Effector memory CD8-positive, alpha-beta T cell (primary cell): ENCODE data around the gene CEP76.

Experiments
- ATAC-seq: fragments of 150-1000 bp; cut with Tn5 transposase; replicated peaks from 2 replicates; pipeline ENCODE4 v1.10.0; 2021; ENCODE audit warnings: mild to moderate bottlenecking, moderate library complexity
- DNase-seq, 3 experiments: peaks; one replicate each; pipeline ENCODE4 v3.0.0; 2021
- H3K27ac Mint-ChIP-seq, 2 donors: one replicate each; pipeline ENCODE4 v1.8.0; 2022; ENCODE audit warnings: mild to moderate bottlenecking in 2 of 2, mixed read lengths in 2 of 2, moderate library complexity in 2 of 2
- H3K27me3 Mint-ChIP-seq, 2 donors: one replicate each; pipeline ENCODE4 v1.8.0; 2022; ENCODE audit warnings: mixed read lengths in 2 of 2
- H3K36me3 Mint-ChIP-seq: one replicate; pipeline ENCODE4 v1.8.0; 2022; ENCODE audit warnings: mild to moderate bottlenecking, moderate library complexity, mixed read lengths; ENCODE audit not compliant: insufficient read depth
- H3K4me1 Mint-ChIP-seq, 2 donors: one replicate each; pipeline ENCODE4 v1.8.0; 2022; ENCODE audit warnings: low read depth in 2 of 2, mixed read lengths in 2 of 2
- H3K4me3 Mint-ChIP-seq, 2 donors: one replicate each; pipeline ENCODE4 v1.8.0; 2022; ENCODE audit warnings: mild to moderate bottlenecking in 2 of 2, mixed read lengths in 2 of 2, moderate library complexity in 2 of 2
- H3K9me3 Mint-ChIP-seq, 2 donors: one replicate each; pipeline ENCODE4 v1.8.0; 2022; ENCODE audit warnings: mixed read lengths in 2 of 2

Gene CEP76

DNA sequence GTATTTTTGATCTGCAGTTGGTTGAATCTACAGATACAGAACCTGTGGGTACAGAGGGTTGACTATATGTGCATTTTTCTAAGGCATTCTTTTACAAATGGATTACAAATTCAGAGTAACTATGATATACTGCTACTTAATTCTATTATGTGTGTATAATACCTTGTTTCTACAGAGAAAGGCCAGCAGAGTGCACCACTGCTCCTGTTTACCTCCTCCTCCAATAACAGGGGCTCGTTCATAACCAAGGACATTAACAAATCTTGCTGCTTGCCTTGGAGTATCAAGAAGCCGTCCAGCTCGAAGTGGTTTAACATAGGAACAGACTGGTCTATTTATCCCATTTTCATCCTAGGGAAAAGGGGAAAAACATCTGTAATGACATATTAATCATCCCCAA is 16.4 kb downstream of the CEP76 start:
- no peaks in the 10 kb centered on the region for H3K9me3 Mint-ChIP-seq

DNA sequence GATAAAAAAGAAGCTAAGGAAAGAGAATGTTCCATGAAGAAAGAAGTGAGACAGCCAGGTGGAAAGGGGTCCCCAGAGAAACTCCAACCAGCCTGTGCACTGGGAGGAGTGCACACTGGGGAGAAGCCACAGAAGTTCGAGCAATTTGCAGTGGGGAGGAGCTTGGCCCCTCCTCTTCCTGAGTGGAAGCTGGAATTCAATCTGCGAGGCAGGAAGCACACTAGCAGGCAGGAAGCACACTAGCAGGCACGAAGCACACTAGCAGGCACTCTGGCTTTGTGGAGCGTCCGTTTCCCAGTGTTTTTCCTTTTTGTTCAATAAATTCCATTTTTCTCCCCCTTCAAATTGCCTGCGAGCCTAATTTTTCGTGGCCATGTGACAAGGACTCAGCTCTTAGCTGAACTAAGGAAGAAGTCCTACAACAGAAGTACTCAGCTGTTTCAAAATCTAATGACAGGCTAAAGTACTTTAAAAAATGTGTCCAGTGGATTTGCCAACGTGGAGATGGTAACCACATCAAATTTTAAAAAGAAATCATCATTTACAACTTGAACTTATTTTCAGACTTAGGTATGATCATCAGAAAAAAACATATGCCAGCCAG is 23.2 kb downstream of the CEP76 start:
- H3K27ac Mint-ChIP-seq, result peak overlapping the region; percentile 36 to 72
- H3K9me3 Mint-ChIP-seq, result no peaks in the 10 kb centered on the region
- H3K4me3 Mint-ChIP-seq, result no peak overlapping the region
- H3K27me3 Mint-ChIP-seq, result no peaks in the 10 kb centered on the region
- peaks cover 3 to 5% of the 10 kb centered on the region in 2 donors for H3K4me1 Mint-ChIP-seq
- H3K36me3 Mint-ChIP-seq, result peaks cover 56% of the 10 kb centered on the region
- DNase-seq (no peak), ATAC-seq (no peak)

More for the DNA sequence above, 16.4 kb downstream of the CEP76 start:
- H3K36me3 Mint-ChIP-seq, result peaks cover 17% of the 10 kb centered on the region
- no peak for ATAC-seq
- no peak overlapping the region for H3K4me3 Mint-ChIP-seq
- H3K27ac Mint-ChIP-seq, result no peak overlapping the region
- H3K4me1 Mint-ChIP-seq, result no peaks in the 10 kb centered on the region
- no peak for DNase-seq
- no peaks in the 10 kb centered on the region for H3K27me3 Mint-ChIP-seq

GRCh38 chr18:12668041-12668440 is 34.5 kb downstream of the CEP76 start:
- H3K9me3 Mint-ChIP-seq, result no peaks in the 10 kb centered on the region

DNA sequence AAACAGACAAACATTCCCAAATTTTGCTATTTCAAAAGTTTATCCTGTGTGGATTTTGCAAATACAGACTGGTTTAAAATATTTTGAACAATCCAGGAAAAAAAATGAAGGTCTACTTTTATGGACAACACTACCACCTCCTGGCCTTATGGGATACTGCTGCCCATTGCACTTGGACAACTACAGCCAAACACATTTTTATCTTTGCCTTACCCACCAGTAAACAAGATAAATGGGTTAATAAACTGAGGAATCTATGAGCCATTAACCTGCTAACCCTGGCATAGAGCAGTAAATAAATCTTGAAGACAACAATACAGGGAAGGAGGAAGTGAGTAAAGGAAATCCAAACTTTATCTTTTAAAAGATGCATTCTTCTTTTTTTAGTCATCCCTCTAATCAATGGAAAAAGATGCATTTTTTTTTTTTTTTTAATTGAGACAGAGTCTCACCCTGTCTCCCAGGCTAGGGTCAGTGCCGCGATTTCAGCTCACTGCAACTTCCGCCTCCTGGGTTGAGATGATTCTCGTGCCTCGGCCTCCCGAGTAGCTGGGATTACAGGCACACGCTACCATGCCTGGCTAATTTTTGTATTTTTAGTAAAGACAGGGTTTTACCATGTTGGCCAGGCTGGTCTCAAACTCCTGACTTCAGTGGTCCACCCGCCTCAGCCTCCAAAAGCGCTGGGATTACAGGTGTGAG is 42.5 kb downstream of the CEP76 start:
- H3K9me3 Mint-ChIP-seq, result no peaks in the 10 kb centered on the region
- peak overlapping the region in 1 of 2 donors; percentile 1 for H3K4me3 Mint-ChIP-seq
- H3K27ac Mint-ChIP-seq, result no peak overlapping the region
- ATAC-seq (peak; percentile 31), DNase-seq (peak; percentile 19 to 40 (median 31))
- H3K4me1 Mint-ChIP-seq, result peaks cover 7 to 8% of the 10 kb centered on the region in 2 donors
- peaks cover 2% of the 10 kb centered on the region for H3K36me3 Mint-ChIP-seq
- H3K27me3 Mint-ChIP-seq, result no peaks in the 10 kb centered on the region

More at GRCh38 chr18:12668041-12668440, 34.5 kb downstream of the CEP76 start:
- H3K4me3 Mint-ChIP-seq, result no peak overlapping the region
- no peak overlapping the region for H3K27ac Mint-ChIP-seq
- H3K4me1 Mint-ChIP-seq, result no peaks in the 10 kb centered on the region
- DNase-seq, result no peak
- H3K36me3 Mint-ChIP-seq, result peaks cover 22% of the 10 kb centered on the region
- no peak for ATAC-seq
- no peaks in the 10 kb centered on the region for H3K27me3 Mint-ChIP-seq

GRCh38 chr18:12658426-12659138 is 43.9 kb downstream of the CEP76 start:
- ATAC-seq, result peak; percentile 38
- Mint-ChIP-seq H3K9me3 (no peaks in the 10 kb centered on the region), H3K4me3 (peak overlapping the region; percentile 72 to 78), H3K27me3 (no peaks in the 10 kb centered on the region), H3K27ac (peak overlapping the region in 1 of 2 donors; percentile 20), H3K4me1 (peaks cover 7 to 8% of the 10 kb centered on the region in 2 donors), H3K36me3 (peaks cover 2% of the 10 kb centered on the region)
- peak in 2 of 3 experiments; percentile 5 to 14 for DNase-seq

DNA sequence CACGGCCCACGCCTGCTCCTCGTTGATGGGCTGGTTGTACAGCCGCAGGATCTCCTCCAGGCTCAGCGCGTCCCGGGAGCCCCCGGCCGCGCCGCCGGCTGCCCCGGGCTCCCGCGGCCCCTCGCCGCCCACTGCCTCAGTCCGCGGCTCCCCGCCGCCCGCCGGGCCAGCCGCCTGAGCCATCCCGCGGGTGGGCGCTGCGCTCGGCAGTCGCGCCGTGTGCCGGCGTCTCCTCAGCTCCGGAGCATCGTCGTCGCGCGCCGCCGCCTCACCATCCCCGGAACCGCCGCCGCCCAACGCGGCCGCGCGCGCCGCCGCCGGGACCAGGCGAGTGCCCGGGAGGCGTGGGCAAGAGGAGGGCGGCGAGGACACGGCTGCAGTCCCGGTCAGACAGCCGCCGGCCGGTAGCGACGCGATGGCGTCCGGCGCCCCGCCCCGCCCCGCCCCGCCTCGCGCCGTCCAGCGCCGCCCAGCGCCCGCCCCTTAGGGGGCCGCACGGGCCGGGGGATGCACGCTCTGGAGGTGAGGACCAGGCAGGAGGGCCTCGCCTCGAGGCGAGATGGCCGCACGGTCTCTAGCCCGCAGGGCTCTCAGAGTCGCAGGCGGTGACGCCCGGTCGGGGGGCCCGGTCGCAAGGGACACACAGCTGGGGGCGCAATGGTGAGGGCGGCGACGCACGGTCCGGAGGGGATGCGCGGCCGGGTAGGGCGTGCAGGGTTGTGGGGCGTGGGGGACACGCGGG is 44.7 kb downstream of the CEP76 start, which contains the start of gene SPIRE1:
SPIRE1 (minus strand) TSS at position 424 of the 742 bp plus-strand sequence; CDS start at position 183, 241 bp downstream.
- peaks cover 7 to 8% of the 10 kb centered on the region in 2 donors for H3K4me1 Mint-ChIP-seq
- no peaks in the 10 kb centered on the region for H3K9me3 Mint-ChIP-seq
- H3K4me3 Mint-ChIP-seq, result peak within 1 kb of the TSS; percentile 72 to 80
- H3K36me3 Mint-ChIP-seq, result peaks cover 2% of the 10 kb centered on the region
- peak within 1 kb of the TSS; percentile 20 to 75 for H3K27ac Mint-ChIP-seq
- ATAC-seq (peak; percentile 61), DNase-seq (peak; percentile 9 to 21 (median 20))
- no peaks in the 10 kb centered on the region for H3K27me3 Mint-ChIP-seq

- ATAC-seq (peak; percentile 68), DNase-seq (peak; percentile 2 to 8 (median 4))
- H3K9me3 Mint-ChIP-seq, result no peaks in the 10 kb centered on the region
- H3K27me3 Mint-ChIP-seq, result no peaks in the 10 kb centered on the region
- peak overlapping the region; percentile 63 to 80 for H3K4me3 Mint-ChIP-seq
- H3K4me1 Mint-ChIP-seq, result peaks cover 7 to 8% of the 10 kb centered on the region in 2 donors
- peaks cover 2% of the 10 kb centered on the region for H3K36me3 Mint-ChIP-seq
- H3K27ac Mint-ChIP-seq, result peak overlapping the region in 1 of 2 donors; percentile 75
These were observed 45.4 kb downstream of the CEP76 start for GRCh38 chr18:12656938-12657683.

DNA sequence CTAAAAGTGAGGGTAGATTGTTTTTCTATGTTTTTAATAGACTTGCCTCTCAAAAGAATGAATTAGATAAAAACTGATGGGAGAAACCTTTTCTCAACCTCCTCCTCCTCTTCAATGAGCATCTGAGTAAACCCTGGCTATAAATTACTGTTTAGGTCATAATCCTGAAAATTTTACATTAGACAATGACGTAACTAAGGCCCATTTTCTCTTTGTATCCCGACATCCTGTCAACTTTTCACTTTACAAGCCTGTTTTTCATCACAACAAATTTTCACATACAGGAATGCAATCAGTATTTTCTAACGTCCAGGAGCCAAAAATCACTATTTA is 46.0 kb downstream of the CEP76 start:
- DNase-seq, result no peak
- Mint-ChIP-seq H3K4me3 (peak overlapping the region; percentile 63 to 80), H3K9me3 (no peaks in the 10 kb centered on the region), H3K4me1 (peaks cover 7 to 8% of the 10 kb centered on the region in 2 donors), H3K27ac (peak overlapping the region in 1 of 2 donors; percentile 75), H3K27me3 (no peaks in the 10 kb centered on the region), H3K36me3 (peaks cover 2% of the 10 kb centered on the region)
- ATAC-seq, result no peak

DNA sequence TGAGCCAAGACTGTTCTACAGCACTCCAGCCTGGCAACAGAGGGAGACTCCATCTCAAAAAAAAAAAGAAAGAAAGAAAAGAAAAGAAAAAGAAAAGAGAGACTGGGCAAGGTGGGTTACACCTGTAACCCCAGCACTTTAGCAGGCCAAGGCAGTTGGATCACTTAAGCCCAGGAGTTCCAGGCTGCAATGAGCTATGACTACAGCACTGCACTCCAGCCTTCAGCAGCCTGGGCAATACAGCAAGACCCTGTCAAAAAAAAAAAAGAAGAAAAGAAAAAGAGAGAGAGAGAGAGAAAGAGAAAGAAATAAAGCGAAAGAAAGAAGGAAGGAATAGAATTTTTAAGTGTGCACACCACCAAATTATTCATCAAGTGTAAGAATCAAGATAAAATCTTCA is 47.6 kb downstream of the CEP76 start:
- Mint-ChIP-seq H3K9me3 (no peaks in the 10 kb centered on the region), H3K4me1 (peaks cover 7 to 8% of the 10 kb centered on the region in 2 donors), H3K27ac (peak overlapping the region in 1 of 2 donors; percentile 69), H3K36me3 (peaks cover 2% of the 10 kb centered on the region), H3K27me3 (no peaks in the 10 kb centered on the region), H3K4me3 (no peak overlapping the region)
- DNase-seq (no peak), ATAC-seq (no peak)

GRCh38 chr18:12652861-12653401 is 49.6 kb downstream of the CEP76 start:
- Mint-ChIP-seq H3K27me3 (no peaks in the 10 kb centered on the region), H3K27ac (no peak overlapping the region), H3K36me3 (no peaks in the 10 kb centered on the region), H3K9me3 (no peaks in the 10 kb centered on the region), H3K4me3 (no peak overlapping the region), H3K4me1 (peaks cover 4 to 5% of the 10 kb centered on the region in 2 donors)
- ATAC-seq (no peak), DNase-seq (no peak)

DNA sequence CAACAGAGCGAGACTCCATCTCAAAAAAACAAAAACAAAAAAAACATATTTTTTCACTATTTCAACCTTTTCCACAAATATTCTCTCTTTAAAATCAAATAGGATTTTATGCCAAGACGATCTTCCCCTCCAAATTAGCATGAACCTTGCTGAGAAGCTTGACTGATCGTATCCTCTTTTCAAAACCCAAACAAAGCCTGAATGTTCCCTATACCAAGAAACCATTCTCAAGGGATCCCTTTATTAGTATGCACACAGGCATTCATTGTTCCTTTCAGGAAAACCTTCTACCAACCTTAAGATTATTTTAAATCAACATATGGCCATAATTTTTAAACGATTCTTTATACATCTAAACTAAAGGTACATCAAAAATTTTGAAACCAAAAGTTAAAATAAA is 50.9 kb downstream of the CEP76 start:
- Mint-ChIP-seq H3K9me3 (no peaks in the 10 kb centered on the region), H3K36me3 (no peaks in the 10 kb centered on the region), H3K27ac (no peak overlapping the region), H3K4me3 (no peak overlapping the region), H3K4me1 (peaks cover 2 to 3% of the 10 kb centered on the region in 2 donors), H3K27me3 (no peaks in the 10 kb centered on the region)
- DNase-seq, result no peak
- ATAC-seq, result no peak

- H3K27me3 Mint-ChIP-seq, result peaks cover 0 to 7% of the 10 kb centered on the region in 2 donors
- H3K9me3 Mint-ChIP-seq, result no peaks in the 10 kb centered on the region
- H3K27ac Mint-ChIP-seq, result no peak overlapping the region
- no peak overlapping the region for H3K4me3 Mint-ChIP-seq
- ATAC-seq (no peak), DNase-seq (no peak)
- peaks cover 3% of the 10 kb centered on the region for H3K36me3 Mint-ChIP-seq
- H3K4me1 Mint-ChIP-seq, result no peaks in the 10 kb centered on the region
These were observed 54.8 kb downstream of the CEP76 start for GRCh38 chr18:12647773-12648172.
